ENCODE data around the gene BRIP1.
"Not testable (repeated sequence)": the region's sequence is repeated elsewhere in the genome, so short reads cannot be mapped to it uniquely, and the experiment has no call there.

Gene BRIP1

GRCh38 chr17:61698244-61698643 lies 165.1 kb downstream of the BRIP1 start:
- DNase-seq (ENCODE audit: low read depth), result no peak

- no peak for DNase-seq (ENCODE audit: low read depth)
These were observed 167.5 kb downstream of the BRIP1 start for GRCh38 chr17:61695779-61696337.

GRCh38 chr17:61694095-61694494 lies 169.2 kb downstream of the BRIP1 start:
- no peak for DNase-seq (ENCODE audit: low read depth)

- no peak for DNase-seq (ENCODE audit: low read depth)
These were observed 173.6 kb downstream of the BRIP1 start for GRCh38 chr17:61689610-61690180.

GRCh38 chr17:61687769-61688168 lies 175.6 kb downstream of the BRIP1 start:
- no peak for DNase-seq (ENCODE audit: low read depth)

- no peak for DNase-seq (ENCODE audit: low read depth)
These were observed 177.2 kb downstream of the BRIP1 start for GRCh38 chr17:61686113-61686512.

GRCh38 chr17:61684818-61685217 lies 178.5 kb downstream of the BRIP1 start:
- no peak for DNase-seq (ENCODE audit: low read depth)

- DNase-seq (ENCODE audit: low read depth), result no peak
These were observed 179.2 kb downstream of the BRIP1 start for GRCh38 chr17:61684172-61684571.

- no peak for DNase-seq (ENCODE audit: low read depth)
These were observed 179.9 kb downstream of the BRIP1 start for GRCh38 chr17:61683466-61683865.

GRCh38 chr17:61680921-61681320 lies 182.4 kb downstream of the BRIP1 start:
- DNase-seq (ENCODE audit: low read depth), result no peak

GRCh38 chr17:61678339-61678738 lies 185.0 kb downstream of the BRIP1 start:
- no peak for DNase-seq (ENCODE audit: low read depth)

- DNase-seq (ENCODE audit: low read depth), result not testable (repeated sequence)
These were observed 186.0 kb downstream of the BRIP1 start for GRCh38 chr17:61677150-61677811.

- not testable (repeated sequence) for DNase-seq (ENCODE audit: low read depth)
These were observed 186.8 kb downstream of the BRIP1 start for GRCh38 chr17:61676522-61676921.

GRCh38 chr17:61674609-61675008 lies 188.7 kb downstream of the BRIP1 start:
- not testable (repeated sequence) for DNase-seq (ENCODE audit: low read depth)

GRCh38 chr17:61673019-61673897 lies 190.1 kb downstream of the BRIP1 start:
- DNase-seq (ENCODE audit: low read depth), result not testable (repeated sequence)

GRCh38 chr17:61672140-61672539 lies 191.2 kb downstream of the BRIP1 start:
- no peak for DNase-seq (ENCODE audit: low read depth)

GRCh38 chr17:61670691-61671090 lies 192.6 kb downstream of the BRIP1 start:
- no peak for DNase-seq (ENCODE audit: low read depth)

GRCh38 chr17:61669522-61669921 lies 193.8 kb downstream of the BRIP1 start:
- no peak for DNase-seq (ENCODE audit: low read depth)

GRCh38 chr17:61668486-61668885 lies 194.8 kb downstream of the BRIP1 start:
- no peak for DNase-seq (ENCODE audit: low read depth)

- DNase-seq (ENCODE audit: low read depth), result not testable (repeated sequence)
These were observed 196.8 kb downstream of the BRIP1 start for GRCh38 chr17:61666406-61667088.

- DNase-seq (ENCODE audit: low read depth), result no peak
These were observed 200.0 kb downstream of the BRIP1 start for GRCh38 chr17:61663310-61663709.

GRCh38 chr17:61662741-61663140 lies 200.6 kb downstream of the BRIP1 start:
- DNase-seq (ENCODE audit: low read depth), result no peak

Measured in stimulated activated CD4-positive, alpha-beta T cell treated with anti-CD3 and anti-CD28 coated beads, Interleukin-2, amount 100 ng/mL, for 4 hours (primary cell).